Kidney capillary endothelial cell (primary cell): ENCODE results near the gene SPO11.
A peak's percentile ranks its signal among the peaks of the same experiment; 100 is the strongest.
"Not testable (repeated sequence)": the region's sequence is repeated elsewhere in the genome, so short reads cannot be mapped to it uniquely, and the experiment has no call there.

ENCODE experiments used
- DNase-seq: peaks from one replicate; pipeline ENCODE4 v3.0.0-alpha.2; 2018; ENCODE audit warnings: low spot score

The SPO11 gene

GRCh38 chr20:57341663-57342062 is 12.1 kb downstream of the SPO11 start:
- DNase-seq = no peak

GRCh38 chr20:57342829-57343228 is 13.2 kb downstream of the SPO11 start:
- DNase-seq = no peak

GRCh38 chr20:57346477-57346876 is 16.9 kb downstream of the SPO11 start:
- DNase-seq = peak; percentile 58

- no peak for DNase-seq
These were observed 17.8 kb downstream of the SPO11 start for GRCh38 chr20:57347393-57347792.

- DNase-seq = not testable (repeated sequence)
These were observed 18.8 kb downstream of the SPO11 start for GRCh38 chr20:57348200-57348921.

GRCh38 chr20:57348922-57349574 is 19.4 kb downstream of the SPO11 start:
- DNase-seq = not testable (repeated sequence)

GRCh38 chr20:57350081-57350710 is 20.6 kb downstream of the SPO11 start:
- DNase-seq = no peak

- DNase-seq = not testable (repeated sequence)
These were observed 21.1 kb downstream of the SPO11 start for GRCh38 chr20:57350726-57351041.

GRCh38 chr20:57351042-57351783 is 21.6 kb downstream of the SPO11 start, which contains the start of gene RAE1:
Gene RAE1, plus strand, starts transcription at chr20:57351255. Its CDS starts 2,784 bp downstream, at chr20:57354039.
- peak; percentile 85 for DNase-seq

- no peak for DNase-seq
These were observed 22.7 kb downstream of the SPO11 start for GRCh38 chr20:57352305-57352704.

GRCh38 chr20:57353351-57353750 is 23.7 kb downstream of the SPO11 start:
- DNase-seq = no peak

GRCh38 chr20:57361517-57361916 is 31.9 kb downstream of the SPO11 start:
- DNase-seq = peak; percentile 64

GRCh38 chr20:57364451-57364850 is 34.8 kb downstream of the SPO11 start:
- no peak for DNase-seq

- DNase-seq = no peak
These were observed 40.0 kb downstream of the SPO11 start for GRCh38 chr20:57369596-57369995.

- no peak for DNase-seq
These were observed 40.7 kb downstream of the SPO11 start for GRCh38 chr20:57370316-57370715.

- DNase-seq = no peak
These were observed 41.8 kb downstream of the SPO11 start for GRCh38 chr20:57371363-57371762.

- DNase-seq = no peak
These were observed 42.6 kb downstream of the SPO11 start for GRCh38 chr20:57372157-57372556.

- no peak for DNase-seq
These were observed 43.2 kb downstream of the SPO11 start for GRCh38 chr20:57372581-57373350.

GRCh38 chr20:57374343-57374930 is 44.8 kb downstream of the SPO11 start:
- DNase-seq = no peak

- DNase-seq = no peak
These were observed 45.5 kb downstream of the SPO11 start for GRCh38 chr20:57374931-57375651.
